GM18499 (cell line): ENCODE measurements around the gene KCNJ14.

Experiments used
- ATAC-seq: cut with Tn5 transposase; IDR thresholded peaks from one replicate; pipeline ENCODE4 v1.9.1; 2021; ENCODE audit warnings: moderate number of reproducible peaks; ENCODE audit not compliant: insufficient read depth, unreplicated experiment

The KCNJ14 gene

GRCh38 chr19:48469934-48470680 is 14.7 kb downstream of the KCNJ14 start:
- no peak for ATAC-seq

DNA sequence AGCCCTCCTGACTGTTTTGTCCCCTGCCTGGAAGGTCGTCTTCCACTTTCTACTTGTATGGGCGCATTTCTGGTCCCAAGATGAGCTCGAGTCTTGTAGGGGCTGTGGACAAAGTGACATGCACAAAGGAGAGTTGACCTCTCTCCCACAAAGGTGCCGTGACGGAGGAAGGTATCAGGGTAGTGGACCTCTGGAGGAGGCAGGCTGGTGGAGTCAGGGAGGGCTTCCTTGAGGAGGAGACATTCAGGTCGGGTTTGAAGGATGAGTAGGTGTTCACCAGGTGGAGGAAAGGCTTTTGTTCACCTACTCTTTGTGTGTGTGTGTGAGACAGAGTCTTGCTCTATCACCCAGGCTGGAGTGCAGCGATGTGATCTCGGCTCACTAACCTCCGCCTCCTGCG is 15.5 kb downstream of the KCNJ14 start:
- no peak for ATAC-seq

DNA sequence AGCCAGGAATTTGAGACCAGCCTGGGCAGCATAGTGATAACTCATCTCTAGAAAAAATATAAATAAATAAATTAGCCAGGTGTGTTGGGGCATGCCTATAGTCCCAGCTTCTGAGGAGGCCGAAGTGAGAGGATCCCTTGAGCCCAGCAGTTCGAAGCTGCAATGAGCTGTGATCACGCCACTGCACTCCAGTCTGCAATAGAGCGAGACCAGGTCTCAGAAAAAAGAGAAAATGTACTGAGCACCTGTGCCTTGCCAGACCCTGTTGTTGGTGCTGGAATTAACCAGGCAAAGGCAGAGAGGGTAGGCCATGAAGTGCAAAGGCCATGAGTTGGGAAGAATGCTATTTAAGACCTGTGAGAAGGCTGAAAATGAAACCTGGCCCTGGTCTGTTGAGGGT is 16.5 kb downstream of the KCNJ14 start:
- no peak for ATAC-seq

DNA sequence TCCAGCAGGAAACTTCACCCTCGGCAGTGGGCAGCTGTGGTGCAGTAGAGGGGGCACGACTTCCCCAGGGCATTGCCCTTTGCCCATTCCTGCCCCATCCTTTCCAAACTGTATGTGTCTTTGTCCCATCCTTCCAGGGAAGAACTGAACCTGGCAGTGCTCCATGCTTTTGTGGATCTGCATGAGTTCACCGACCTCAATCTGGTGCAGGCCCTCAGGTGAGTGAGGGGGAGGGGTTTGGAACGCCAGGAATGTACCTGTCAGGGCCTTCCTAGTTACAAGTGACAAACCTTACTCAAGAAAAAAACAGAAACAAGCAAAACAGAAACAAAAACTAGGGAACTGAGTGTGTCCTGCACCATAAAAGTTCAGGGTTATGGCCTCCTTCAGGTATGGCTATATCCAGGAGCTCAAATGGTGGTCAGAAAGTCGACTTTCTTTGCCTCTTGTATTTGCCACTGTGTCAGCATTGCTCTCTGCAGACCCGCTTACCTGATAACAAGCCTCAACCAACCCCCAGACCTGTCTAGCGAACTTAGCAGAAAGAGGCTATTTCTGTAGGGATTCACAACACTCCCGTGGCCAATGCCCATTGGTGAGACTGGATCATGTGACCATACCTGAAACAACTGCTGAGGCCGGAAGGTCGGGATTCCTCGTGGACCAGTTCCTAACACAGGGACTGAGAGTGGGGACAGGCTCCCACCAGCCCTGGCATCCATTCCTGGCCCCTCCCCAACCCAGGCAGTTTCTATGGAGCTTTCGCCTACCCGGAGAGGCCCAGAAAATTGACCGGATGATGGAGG is 18.0 kb downstream of the KCNJ14 start:
- ATAC-seq, result no peak

DNA sequence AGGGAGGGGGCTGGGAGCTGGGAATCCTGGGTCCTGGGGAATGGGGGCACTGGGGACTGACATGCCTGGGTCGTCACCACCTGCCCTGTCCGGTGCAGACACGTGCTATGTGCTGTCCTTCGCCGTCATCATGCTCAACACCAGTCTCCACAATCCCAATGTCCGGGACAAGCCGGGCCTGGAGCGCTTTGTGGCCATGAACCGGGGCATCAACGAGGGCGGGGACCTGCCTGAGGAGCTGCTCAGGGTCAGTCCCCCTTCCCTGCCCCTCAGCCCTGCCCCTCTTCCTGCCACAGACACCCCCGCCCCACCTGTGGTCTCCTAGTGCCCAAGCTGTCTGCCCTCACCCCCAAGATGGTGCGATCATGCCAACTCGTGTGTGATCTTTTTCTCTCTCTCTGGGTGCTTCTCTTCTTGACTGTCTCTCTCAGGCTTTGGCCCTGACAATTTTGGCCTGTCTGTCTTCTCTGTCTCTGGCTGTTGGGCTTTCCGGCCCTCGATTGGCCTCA is 18.8 kb downstream of the KCNJ14 start:
- ATAC-seq, result no peak

DNA sequence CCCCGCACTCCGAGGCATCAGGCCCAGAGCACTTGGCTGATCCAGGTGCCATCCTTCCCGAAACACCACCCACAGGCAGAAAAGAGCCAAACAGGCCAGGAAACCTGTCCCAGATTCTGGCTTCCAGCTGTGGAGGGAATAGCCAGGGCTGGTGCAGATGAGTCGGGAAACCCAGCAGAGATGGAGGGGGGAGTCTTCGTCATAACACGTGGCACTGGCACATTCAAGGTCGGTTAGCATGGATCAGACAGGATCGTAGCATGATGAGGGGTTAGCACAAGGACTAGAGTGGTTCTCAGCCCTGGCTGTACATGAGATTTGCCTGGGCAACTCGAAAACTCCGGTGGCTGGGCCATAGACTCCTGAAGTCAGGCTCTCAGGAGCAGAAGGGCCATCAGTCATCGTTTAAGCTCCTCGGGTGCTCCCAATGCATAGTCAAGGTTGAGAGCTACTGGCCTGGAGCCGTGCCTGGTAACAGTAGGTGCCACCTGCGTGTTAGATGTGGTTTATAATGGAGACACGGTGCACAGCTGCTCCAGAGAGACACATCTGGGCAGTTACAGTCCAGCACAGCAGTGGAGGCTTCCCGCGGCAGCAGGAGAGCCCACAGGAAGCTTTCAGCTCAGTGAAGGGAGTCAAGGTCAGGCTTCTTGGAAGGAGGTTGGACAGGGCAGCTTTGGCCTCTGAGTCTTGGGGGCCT is 20.1 kb downstream of the KCNJ14 start:
- no peak for ATAC-seq

DNA sequence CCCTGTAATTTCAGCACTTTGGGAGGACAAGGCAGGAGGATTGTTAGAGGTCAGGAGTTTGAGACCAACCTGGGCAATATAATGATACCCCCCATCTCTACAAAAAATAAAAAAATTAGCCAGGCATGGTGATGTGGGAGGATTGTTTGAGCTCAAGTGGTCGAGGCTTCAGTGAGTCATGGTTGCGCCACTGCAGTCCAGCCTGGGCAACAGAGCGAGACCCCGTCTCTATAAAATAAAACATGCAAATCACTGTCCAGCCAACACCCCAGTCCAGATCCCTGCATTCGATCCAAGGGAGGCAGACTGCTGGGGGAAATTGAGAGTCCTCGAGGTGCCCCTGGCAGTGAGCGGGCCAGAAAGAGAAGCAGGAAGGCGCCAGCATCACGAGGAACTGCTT is 20.8 kb downstream of the KCNJ14 start:
- no peak for ATAC-seq

DNA sequence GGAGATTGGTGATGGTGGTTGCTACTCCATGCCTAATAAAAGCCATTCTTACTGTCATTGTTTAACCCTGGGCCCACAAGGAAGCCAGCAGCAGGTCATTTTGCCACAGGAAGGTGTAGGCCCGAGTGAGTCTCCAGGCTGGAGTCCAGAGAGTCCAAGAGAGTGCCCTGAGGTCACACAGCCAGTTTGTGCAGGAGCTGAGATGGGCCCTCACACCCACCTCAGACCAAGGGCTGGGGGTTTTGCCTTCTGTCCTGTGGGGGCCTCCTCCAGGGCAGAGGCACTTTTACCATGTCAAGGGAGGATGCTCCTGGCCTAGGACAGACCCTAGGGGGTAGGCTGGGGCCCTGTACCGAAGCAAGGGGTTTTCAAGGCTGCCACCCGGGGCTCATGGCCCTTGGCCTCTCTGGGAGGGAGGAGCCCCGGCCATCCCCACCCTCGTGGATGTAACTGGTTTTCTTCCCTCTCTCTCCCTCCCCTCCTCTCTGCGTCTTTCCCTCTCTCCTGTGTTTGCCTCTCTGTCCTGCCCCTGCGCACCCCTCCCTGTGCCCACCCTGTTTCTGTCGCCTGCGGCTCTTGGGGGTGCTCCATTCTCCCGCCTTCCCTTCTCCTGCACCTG is 21.8 kb downstream of the KCNJ14 start:
- ATAC-seq, result no peak

GRCh38 chr19:48477698-48478338 is 22.4 kb downstream of the KCNJ14 start:
- no peak for ATAC-seq

GRCh38 chr19:48478339-48479256 is 23.2 kb downstream of the KCNJ14 start:
- ATAC-seq, result no peak

- ATAC-seq, result no peak
Observed at GRCh38 chr19:48479686-48480085, 24.3 kb downstream of the KCNJ14 start.

DNA sequence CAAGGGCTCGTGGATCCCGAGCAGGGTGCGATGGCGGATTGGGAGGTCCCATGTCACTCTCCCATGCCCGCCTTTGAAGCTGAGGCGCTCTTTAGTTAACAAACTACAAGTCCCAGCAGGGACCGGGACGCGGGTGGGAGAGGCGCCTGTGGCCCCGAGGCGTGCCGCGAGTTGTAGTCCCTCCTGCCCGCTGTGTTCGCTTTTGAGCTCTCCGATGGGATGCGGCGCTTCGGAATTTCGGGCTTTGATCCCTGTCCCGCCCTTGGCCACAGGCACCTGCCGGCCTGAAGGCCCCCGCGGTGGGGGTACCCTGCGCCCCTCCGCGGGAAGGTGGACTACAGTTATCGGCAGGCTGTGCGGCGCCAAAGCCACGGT is 24.8 kb downstream of the KCNJ14 start:
- ATAC-seq, result no peak

DNA sequence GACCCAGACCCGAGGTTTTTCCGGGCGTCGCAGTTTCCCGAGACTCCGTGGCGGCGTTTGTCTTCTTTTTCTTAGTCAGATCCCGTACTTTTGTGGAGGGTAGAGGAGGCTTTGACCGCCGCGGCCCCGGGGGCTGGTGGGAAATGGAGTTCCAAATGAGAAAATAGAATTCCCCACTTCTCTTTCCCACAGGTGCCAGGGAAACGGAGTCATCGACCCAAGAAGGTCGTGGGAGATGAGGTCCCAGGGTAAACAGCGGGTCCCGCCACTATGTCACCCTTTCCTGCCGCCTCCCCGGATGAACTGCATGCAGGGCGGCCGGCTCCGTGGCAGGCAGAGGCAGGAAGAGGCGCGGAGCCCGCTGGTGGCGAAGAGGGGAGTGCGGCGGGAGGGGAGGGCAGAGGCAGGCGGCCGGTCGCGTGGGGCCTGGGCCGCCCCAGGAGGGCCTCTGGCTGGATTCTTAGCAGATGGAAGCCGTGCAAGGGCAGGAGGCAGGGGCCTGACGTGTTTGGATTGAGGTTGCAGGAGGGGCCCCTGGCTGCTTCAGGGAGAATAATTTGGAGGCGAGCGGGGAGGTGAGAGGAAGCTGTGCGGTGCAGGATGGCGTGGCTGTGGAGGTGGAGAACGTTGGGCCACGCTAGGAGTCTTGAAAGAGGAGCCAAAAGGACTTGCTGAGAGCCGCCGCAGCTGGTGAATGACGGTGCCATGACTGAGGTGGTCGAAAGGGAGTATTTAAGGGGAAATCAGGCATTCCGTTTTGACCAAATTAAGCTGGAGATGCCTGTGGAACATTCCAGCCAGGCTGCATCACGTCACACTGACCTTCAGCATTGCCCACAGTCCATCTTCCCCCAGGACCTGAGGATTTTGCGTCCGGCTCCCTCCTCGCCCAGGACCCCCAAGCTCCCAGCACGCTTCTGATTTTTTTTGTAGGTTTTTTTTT is 25.5 kb downstream of the KCNJ14 start:
- ATAC-seq, result no peak

DNA sequence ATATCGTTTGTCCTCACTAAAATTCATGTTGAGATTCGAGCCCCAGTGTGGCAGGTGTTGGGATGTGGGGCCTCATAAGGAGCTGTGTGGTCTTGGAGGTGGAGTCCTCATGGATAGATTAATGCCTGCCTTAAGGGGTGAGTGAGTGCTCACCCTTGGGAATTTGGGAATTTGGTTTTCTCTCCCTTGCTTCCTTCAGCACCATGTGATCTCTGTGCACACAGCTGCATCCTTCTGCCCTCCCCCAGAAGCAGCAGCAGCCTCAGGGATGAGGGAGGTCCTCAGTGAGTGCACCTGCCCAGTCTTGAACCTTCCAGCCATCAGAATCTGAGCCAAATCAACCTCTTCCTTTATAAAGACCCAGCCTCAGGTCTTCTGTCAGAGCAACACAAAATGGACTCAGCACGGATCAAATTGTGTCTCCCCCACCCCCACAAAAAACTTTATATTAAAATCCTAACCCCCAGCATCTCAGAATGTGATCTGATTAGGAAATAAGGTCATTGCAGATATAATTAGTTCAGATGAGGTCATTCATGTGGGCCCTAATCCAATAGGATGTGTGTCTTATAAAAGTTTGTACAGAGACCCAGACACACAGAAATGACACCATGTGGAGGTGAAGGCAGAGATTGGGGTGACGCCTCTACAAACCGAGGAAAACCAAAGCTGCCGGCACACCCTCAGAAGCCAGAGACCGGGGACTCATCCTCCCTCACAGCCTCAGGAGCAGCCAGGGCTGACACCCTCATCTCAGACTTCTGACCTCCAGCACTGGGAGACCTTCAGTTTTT is 26.7 kb downstream of the KCNJ14 start:
- no peak for ATAC-seq

GRCh38 chr19:48483301-48483700 is 27.9 kb downstream of the KCNJ14 start:
- ATAC-seq, result no peak

GRCh38 chr19:48484247-48484893 is 29.0 kb downstream of the KCNJ14 start:
- ATAC-seq, result no peak
